ENCODE results near the gene SIGLEC10.
A peak's percentile ranks its signal among the peaks of the same experiment; 100 is the strongest.

SIGLEC10 gene

DNA sequence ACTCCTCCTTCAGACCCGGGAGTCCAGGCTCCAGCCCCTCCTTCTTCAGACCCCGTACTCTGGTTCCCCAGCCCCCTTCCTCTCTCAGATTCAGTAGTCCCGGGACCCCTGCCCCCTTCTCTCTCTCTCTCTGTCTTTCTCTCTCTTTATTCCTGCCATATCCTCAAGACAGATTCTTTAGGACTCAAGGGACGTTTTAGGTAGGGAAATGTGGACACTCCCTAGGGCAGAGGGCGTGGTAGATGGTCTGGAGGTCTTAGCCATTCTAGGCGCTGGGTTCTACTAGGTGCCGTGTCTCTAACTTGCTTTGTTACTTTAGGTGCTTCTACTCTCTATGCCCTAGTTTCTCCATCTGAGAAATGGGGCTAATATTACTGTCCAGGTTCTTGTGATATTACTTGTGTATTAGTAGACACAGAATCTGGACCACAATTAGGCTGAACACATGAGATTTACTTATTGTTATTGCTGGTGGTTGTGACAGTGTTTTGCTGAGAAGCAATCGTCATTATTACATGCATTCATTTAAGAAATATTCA is 26.3 kb downstream of the SIGLEC10 start:
- no peak for FAIRE-seq

DNA sequence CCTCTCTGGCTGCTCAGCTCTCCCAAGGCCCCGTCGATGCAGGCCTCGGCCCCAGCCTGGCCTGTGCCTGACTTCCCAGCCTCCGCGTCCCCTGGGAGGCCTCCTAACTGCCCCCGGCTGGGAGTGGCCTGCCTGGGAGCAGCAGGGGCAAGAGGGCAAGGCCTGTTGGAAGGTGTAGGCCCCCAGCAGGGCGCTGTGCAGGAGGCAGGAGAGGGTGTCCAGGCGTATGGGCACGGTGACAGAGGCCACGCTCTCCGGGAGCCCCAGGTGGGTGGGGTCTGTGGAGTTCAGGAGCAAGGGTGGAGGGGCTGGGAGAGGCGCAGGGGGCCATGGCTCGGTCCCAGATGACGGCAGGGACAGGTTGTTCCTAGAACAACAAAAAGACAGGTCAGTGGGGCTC is 28.3 kb downstream of the SIGLEC10 start:
- no peak for FAIRE-seq

DNA sequence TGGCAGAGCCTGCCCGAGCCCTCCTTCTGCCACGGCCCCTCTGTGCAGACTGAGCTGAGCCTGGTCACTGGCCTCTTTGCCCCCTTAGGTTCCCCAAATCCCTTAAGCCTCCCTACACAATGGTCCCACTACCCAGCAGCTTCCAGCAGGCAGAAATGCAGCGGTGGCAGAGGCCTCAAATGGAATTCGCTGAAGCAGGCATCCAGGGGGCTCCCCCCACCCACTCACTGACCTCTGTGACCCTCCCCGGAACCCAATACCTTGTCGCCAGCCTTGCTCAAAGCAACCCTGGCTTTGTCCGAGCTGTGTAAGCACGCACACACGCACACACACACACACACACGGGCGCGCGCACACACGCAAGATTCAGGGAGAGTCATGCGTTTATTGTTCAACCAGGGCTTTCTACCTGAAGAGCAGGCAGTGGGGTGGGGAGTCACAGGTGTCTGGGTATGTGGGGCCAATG is 29.5 kb downstream of the SIGLEC10 start, which contains the start of gene LIM2:
Gene LIM2 (minus strand): TSS at position 51 of the 466 bp plus-strand sequence. CDS start 531 bp downstream, outside the sequence.
- FAIRE-seq, result no peak

DNA sequence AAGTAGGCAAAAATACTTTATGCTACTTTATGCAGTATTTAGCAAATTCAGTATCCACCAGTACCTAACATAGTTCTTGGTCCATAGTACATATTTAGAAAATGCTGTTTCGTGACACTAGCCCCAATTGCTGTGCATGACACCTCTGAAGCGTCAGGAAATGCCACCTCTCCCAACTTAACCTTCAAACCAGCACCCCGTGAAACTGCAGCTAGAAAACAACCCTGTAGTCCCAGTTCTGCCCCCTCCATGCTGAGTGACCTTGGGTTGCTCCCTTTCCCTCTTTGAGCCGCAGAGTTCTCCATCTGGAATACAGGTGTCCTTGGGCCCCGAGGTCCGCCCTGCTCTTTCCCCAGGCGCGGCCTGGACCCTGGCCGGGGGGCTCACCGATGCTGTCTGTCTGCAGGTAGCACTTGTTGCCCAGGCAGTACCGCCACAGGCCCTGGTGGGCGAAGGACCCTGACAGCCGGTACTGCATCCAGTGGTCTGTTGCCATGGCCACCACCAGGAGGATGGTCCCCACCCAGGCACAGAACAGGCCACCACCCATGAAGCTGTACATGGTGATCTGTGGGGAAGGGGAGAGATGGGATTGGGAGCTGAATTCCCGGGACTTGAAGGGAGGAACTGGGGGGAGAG is 30.4 kb downstream of the SIGLEC10 start:
- FAIRE-seq, result no peak

DNA sequence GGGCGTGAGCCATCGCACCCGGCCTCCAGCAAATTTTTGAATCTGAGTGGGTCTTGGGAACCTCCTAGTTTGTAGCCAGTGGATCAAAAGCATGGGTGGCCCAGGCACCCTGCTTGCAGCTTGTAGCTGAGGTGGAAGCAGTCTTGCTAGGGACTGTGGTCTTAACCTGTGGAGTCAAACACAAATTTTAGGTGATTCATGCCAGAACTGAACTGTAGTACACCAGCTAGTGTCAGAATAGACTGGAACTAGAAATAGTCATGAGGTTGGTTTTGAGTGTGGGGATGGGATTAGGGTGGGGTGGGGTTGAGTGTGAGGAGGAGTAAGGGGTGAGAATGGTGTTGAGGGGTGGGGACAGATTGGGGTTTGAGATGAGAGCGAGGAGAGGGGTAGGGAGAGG is 35.4 kb downstream of the SIGLEC10 start:
- no peak for FAIRE-seq

- FAIRE-seq, result no peak
Observed at GRCh38 chr19:51380379-51380778, 37.1 kb downstream of the SIGLEC10 start.

DNA sequence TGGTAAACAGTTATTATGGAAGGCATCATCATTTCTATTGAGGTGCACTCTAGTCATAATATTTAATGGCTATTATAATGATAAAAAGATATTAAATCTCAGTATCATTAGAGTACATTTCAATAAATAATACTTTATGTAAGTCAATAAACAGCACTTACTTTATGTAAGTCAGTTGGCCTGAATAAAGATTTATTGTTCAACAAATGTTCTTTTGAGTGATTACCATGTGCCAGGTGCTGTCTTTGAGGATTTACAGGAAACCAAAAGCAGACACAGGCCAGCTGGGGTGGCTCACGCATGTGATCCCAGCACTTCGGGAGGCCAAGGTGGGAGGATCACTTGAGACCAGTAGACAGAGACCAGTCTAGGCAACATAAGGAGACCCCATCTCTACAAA is 40.0 kb downstream of the SIGLEC10 start:
- FAIRE-seq, result no peak

GRCh38 chr19:51375504-51376221 is 41.8 kb downstream of the SIGLEC10 start:
- FAIRE-seq, result no peak

DNA sequence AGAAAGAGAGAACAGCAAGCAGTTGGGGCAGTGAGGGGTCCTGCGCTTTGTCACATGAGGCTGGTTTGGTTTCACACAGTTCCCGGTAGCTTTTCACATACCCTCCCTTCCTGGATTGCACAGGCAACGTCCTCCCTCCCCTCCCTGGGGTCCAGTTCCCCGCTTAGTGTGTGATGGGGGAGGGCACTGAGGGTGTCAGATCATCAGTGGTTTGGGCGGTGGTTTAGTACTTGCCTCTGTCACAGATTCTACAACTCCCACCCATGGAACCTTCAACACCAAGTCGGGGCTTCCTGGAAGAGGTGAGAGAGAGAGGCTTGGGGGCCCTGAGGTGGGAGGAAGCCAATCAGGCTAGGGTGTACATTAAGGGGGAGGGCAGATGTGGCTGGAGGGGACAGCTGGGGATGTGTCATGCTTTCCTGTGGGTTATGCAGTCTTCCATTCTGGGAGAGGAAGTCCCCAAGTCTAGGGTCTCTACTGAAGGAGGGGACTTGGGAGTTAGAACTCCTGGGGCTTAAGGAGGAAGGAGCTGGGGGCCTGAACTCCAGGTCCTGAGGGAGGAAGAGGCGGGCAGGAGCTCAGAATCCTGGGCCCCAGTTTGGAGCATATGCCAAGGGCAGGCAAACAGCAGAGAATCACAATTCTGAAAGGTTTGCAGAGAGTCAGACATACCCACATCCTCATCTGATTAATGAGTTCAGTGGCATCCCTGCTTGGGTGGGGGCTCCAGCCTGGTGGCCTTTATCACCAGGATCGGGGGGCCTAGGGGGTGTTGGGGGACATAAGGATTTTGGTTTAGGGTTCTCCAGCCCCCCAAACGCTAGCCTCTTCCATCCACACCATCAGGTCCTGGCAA is 44.6 kb downstream of the SIGLEC10 start, which contains the start of gene NKG7:
Gene NKG7 (minus strand): TSS at position 6 of the 856 bp plus-strand sequence. CDS start 119 bp downstream, outside the sequence.
- FAIRE-seq, result no peak

DNA sequence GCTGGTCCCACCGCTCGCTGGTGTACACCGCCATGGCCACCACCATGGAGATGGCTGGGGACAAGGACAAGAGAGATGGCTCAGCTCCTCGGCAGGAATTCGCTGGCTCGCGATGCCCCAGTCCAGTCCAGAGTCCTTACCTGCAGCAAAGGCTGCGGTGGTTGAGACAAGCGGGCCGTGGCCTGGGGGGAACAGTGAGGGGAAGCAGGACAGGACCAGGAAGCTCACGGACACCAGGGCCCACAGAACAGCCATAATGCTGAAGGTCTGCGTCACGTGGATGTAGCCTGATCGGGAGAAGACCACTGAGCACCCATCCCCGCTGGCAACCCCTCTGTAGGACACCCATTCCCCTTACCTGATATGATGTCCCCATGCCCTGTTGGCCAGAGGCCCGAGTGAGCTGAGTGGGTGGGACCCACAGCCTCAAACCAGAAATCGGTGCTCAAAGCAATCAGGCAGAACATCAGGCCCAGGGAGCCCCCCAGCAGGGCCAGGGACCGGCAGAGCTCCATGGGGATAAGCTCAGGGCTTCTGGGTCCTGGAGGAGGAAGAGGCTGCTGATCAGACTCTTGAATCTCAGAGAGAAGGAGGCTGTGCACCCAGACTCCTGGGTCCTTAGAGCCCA is 45.3 kb downstream of the SIGLEC10 start:
- no peak for FAIRE-seq

DNA sequence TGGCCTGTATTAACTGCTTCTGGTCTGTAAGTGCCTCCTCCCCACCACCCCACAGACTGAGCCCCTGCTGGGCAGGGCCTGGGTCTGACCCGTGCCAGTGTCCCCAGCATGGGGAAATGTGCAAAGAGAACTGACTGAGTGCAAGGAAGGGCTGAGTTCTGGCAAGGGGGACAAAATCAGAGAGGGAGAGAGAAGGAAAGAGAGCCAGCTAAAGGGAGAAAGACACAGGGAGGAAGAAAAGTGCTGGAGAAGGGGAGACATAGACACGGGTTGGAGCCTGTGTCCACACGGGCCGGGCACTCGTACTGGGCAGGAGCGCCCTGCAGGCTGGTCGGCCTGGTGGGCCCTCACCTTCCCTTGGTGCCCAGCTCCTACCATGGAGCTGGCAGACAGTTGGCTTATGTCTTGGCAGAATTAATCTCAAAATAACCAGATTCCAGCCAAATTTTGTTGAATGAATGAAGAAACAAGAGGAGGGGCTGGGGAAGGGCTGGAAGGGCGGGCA is 46.2 kb downstream of the SIGLEC10 start:
- FAIRE-seq, result no peak

DNA sequence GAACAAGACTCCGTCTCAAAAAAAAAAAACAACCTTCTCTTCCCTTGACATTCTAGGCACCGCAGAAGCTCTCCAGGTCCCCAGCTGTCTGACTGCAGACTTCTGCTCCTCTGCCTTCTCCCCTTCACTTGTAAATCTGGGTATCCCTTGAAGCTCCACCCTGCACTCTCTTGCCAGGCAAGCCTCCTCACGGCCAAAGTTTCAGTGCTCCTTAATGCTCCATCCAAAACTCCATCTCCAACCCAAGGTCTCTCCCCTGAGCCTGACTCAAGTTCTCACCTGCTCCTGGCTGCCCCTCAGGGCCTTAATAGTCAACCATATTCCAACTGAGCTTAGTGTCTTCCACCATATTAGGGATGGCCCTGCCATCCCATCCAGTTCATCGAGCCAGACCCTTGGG is 47.2 kb downstream of the SIGLEC10 start:
- no peak for FAIRE-seq

GRCh38 chr19:51368366-51369282 is 48.8 kb downstream of the SIGLEC10 start, which contains the start of gene CLDND2:
TSS of gene CLDND2 (minus strand) at chr19:51369003. CDS start at chr19:51368577, 426 bp downstream.
- FAIRE-seq, result no peak

GRCh38 chr19:51367565-51368365 is 49.7 kb downstream of the SIGLEC10 start:
- peak; percentile 95 for FAIRE-seq

DNA sequence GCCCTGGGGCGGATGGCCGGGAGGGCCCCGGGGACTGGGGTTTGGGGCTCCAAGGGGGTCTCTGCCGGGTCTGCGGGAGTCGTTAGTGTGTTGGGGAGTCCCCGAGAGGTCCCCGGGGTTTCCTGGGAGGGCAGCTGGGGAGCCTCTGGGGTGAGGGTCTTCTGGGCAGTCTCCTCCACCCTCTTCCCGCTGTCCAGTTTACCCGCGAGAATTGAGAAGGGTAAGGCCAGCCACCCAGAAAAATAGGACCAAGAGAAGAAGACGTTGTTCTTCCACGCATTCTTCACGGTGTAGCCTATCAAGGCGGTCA is 50.2 kb downstream of the SIGLEC10 start:
- no peak for FAIRE-seq

DNA sequence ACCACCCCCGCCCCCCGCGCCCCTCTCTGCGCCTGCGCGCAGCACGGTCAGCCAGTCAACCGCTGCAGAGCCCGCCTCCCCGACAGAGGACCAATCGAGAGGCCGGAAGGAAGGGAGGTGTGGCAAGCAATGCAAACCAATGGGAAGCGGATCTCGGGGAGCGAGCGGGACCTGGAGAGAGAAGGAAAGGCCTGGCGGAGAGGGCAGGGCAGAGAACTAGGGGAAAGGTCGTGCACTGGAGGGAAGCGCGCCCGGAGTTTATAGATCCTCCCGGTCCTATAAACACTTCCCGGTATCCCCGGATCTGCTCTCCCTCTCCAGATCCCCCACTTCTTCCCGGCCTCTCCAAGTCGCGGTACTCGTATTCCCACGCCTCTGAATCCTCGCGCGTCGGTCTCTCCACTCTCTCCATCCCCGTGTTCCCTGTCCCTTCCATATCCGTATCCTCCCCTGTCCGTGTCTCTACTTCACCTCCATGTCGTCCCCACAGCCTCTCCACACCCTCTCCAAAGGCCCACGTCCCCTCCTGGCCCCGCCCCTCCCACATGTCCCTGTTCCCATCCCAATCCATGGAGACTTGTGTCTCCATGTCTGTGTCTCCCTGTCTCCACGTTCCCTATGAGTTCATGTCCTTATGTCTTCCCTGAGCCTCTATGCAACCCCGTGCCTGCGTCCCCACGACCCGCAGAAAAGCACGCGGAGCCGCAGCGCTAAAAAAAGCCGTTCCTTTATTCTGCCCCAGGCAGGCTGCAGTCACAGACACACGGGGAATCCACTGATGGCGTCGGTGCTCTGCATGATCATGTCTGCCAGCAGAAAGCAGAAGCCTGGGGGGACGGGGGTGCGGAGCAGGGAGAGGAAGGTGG is 50.8 kb downstream of the SIGLEC10 start:
- FAIRE-seq, result no peak

DNA sequence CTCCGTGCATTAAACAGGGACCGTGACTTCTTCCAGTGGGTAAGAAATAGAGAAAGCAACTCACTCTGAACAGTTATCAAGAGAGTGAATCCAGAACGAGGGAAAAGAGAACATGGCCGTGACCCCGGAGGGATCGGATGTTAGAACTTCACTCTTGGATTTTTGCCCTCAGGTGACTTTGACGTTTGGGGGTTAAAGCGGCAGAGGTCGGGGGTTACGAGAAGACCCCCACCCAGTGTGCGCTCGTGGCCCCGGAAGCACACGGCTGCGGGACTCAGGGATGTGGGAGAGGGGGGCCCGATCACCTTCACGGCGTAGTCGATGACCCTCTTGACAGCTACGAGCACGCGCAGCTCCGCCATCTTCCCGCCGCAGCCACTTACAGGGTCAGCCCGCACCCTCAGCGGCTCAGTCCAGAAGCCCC is 51.5 kb downstream of the SIGLEC10 start, which contains the start of gene ETFB:
Gene ETFB (minus strand): TSS at position 424 of the 424 bp plus-strand sequence. CDS start 62 bp downstream, at position 362.
- no peak for FAIRE-seq

DNA sequence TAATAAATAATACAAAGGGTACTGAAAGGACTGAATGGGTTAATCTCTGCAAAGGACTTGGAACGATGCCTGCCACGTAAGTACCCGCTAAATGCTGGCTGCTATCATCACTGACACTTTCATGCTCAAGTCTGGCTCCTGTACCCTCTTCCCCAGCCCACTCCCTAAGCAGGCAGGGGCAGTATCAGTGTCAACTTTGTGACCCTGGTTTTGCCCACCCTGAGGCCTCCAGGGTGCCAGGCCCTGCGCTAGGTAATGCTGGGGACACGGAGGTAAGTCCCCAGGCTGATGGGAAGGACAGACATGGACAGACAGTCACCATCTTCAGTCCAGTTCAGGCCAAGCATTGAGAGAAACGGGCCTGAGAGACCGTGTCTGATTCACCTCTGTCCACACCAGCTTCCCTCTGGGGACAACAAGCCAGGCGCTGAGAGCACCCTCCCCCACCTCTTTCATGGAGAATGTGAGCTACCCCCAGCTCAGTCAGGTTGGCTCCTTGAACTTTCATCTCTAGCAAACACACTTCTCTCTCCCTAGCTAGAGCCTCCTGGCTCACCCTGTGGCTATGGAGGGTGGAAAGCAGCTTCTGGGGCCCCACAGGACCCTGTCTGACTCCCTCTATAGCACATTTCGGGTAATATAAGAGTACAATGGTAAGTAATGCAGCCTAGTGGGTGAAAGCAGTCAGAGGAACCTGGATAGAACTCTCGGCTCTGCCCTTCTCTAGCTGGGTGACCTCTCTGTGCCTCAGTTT is 52.1 kb downstream of the SIGLEC10 start:
- FAIRE-seq, result no peak
